CD4-positive, alpha-beta T cell (primary cell): ENCODE data around the gene SSBP4. TPM values are rescaled to one million over a fixed set of nuclear protein-coding genes. Genes with fewer than 3 reads are reported as not detected.
A peak's percentile ranks its signal among the peaks of the same experiment; 100 is the strongest.

Source experiments
- ATAC-seq: fragments of 200-7000 bp; cut with Tn5 transposase; one replicate; pipeline ENCODE4 v1.10.0; 2022; ENCODE audit warnings: mild to moderate bottlenecking; ENCODE audit not compliant: poor library complexity
- CTCF ChIA-PET: fragments of 350-600 bp; sonication (Branson Sonifier 250); formaldehyde crosslinking; loops from one replicate; lab custom pipeline; 2021; ENCODE audit warnings: antibody characterized with exemption, inconsistent platforms; lab: Charles Lee
- POLR2A ChIA-PET: fragments of 350-600 bp; sonication (Branson Sonifier 250); formaldehyde crosslinking; loops from one replicate; lab custom pipeline; 2021; ENCODE audit warnings: antibody characterized with exemption, inconsistent platforms; lab: Charles Lee
- DNase-seq, 14 experiments: peaks; one replicate each; pipeline ENCODE4 v3.0.0-alpha.2; 2013 to 2020; ENCODE audit warnings: mixed read lengths in 2 of 14
- H3K27ac ChIP-seq, 2 donors: one replicate each; pipeline versions ENCODE4 v1.5.1 to v1.7.0; 2013; ENCODE audit warnings: low read length in 2 of 2, low read depth in 1 of 2, mild to moderate bottlenecking in 1 of 2
- H3K27me3 ChIP-seq, 2 experiments: 1 replicate in 1 of 2; 2 replicates in 1 of 2; pipeline versions ENCODE4 v1.6.1 to v1.7.0; 2013; ENCODE audit warnings: low read length in 2 of 2, control low read depth in 1 of 2, mild to moderate bottlenecking in 1 of 2, moderate library complexity in 1 of 2; ENCODE audit not compliant: insufficient read depth in 2 of 2, control insufficient read depth in 1 of 2
- H3K36me3 ChIP-seq: one replicate; pipeline ENCODE4 v1.6.1; 2013; ENCODE audit warnings: low read length, control low read depth; ENCODE audit not compliant: insufficient read depth
- H3K4me1 ChIP-seq: one replicate; pipeline ENCODE4 v1.6.1; 2013; ENCODE audit warnings: low read length, control low read depth; ENCODE audit not compliant: insufficient read depth
- H3K4me3 ChIP-seq: one replicate; pipeline ENCODE4 v1.5.1; 2013; ENCODE audit warnings: mild to moderate bottlenecking, low read length, moderate library complexity
- H3K9me3 ChIP-seq, 2 experiments: 1 replicate in 1 of 2; 2 replicates in 1 of 2; pipeline versions ENCODE4 v1.6.1 to v1.7.0; 2013; ENCODE audit warnings: low read length in 2 of 2, mild to moderate bottlenecking in 2 of 2, control low read depth in 1 of 2, moderate library complexity in 1 of 2; ENCODE audit not compliant: control insufficient read depth in 1 of 2, insufficient read depth in 1 of 2
- H3K27ac Mint-ChIP-seq: one replicate; pipeline ENCODE4 v1.8.0; 2020; ENCODE audit warnings: mixed read lengths
- H3K27me3 Mint-ChIP-seq: one replicate; pipeline ENCODE4 v1.8.0; 2021; ENCODE audit warnings: mixed read lengths
- H3K36me3 Mint-ChIP-seq: one replicate; pipeline ENCODE4 v1.8.0; 2021; ENCODE audit warnings: low read depth, mixed read lengths
- H3K4me1 Mint-ChIP-seq: one replicate; pipeline ENCODE4 v1.8.0; 2021; ENCODE audit warnings: low read depth, mixed read lengths
- H3K4me3 Mint-ChIP-seq: one replicate; pipeline ENCODE4 v1.8.0; 2020; ENCODE audit warnings: mild to moderate bottlenecking, mixed read lengths
- H3K9me3 Mint-ChIP-seq: one replicate; pipeline ENCODE4 v1.8.0; 2020; ENCODE audit warnings: mixed read lengths
- intact Hi-C, 2 experiments: fragments of 100-400 bp; cut with DNase I in 1 of 2; cut with micrococcal nuclease in 1 of 2; formaldehyde crosslinking; loops; one replicate each; pipeline versions ENCODE4 v1.15.1 to v1.9.0; 2023 to 2025; cut with DNase I, micrococcal nuclease
- total RNA-seq, 174 experiments: library from RNA in 2 of 174; stranded (reverse) in 2 of 174; gene quantifications; one replicate each; pipeline ENCODE4 v1.2.3 and lab custom pipeline; 2021 to 2026
- TF ChIP-seq, protein P1 (sequence below): fragments of 200-600 bp; IDR thresholded peaks from one replicate; pipeline ENCODE4 v1.8.0; 2022; ENCODE audit warnings: antibody characterized with exemption, mild to moderate bottlenecking

SSBP4 gene
- total RNA-seq, 2 experiments from 2014 or later, result 44.0 to 50.9 TPM

DNA sequence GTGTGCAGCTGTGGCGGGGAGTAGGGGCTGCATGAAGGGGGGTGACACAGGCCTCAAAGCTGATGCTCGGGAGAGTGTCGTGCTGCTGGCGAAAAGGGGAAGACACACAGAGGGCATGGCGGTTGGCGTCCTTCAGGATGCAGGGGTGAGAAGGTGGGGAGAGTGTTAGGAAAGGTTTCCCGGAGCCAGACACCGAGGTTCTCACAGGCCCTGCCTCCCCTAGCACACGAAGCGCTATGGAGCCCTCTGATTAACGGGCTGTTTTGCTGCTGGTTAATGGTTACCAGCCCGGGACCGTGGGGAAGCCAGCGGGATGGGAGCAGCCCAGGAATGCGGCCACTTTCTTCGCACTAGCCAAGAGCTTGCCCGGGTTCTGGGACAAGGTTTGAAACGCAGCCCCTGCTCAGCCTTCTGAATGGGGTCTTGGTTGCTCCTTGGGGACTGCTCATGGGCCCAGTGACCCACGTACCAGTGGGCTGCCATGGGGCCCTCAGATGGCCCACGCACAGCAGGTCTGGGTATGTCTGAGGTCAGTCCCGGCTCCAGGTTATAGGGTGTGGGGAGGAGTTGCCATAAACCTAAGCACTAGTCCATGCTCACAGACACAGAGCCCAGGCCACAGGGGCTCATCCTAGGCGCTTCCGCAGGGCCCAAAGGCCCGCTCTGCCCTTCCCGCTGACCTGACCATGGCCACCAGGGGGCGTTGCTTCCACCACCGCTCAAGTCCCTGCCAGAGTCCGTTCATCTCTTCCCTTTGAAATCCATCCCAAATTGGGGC, 50.1 kb downstream of the SSBP4 start:
- H3K36me3 Mint-ChIP-seq, result peaks cover 35% of the 10 kb centered on the region
- CTCF ChIA-PET, result interaction anchor here (0.8 to 3.2 kb wide), 4 partner anchors 18 to 51 kb away, joined by 3 to 13 read pairs (median 3); no protein-coding TSS in a partner anchor
- Histone ChIP-seq H3K4me1 (peaks cover 53% of the 10 kb centered on the region), H3K27me3 (no peaks in the 10 kb centered on the region), H3K27ac (no peak overlapping the region), H3K4me3 (no peak overlapping the region), H3K36me3 (peaks cover 56% of the 10 kb centered on the region), H3K9me3 (no peaks in the 10 kb centered on the region)
- TF ChIP-seq, protein P1, sequence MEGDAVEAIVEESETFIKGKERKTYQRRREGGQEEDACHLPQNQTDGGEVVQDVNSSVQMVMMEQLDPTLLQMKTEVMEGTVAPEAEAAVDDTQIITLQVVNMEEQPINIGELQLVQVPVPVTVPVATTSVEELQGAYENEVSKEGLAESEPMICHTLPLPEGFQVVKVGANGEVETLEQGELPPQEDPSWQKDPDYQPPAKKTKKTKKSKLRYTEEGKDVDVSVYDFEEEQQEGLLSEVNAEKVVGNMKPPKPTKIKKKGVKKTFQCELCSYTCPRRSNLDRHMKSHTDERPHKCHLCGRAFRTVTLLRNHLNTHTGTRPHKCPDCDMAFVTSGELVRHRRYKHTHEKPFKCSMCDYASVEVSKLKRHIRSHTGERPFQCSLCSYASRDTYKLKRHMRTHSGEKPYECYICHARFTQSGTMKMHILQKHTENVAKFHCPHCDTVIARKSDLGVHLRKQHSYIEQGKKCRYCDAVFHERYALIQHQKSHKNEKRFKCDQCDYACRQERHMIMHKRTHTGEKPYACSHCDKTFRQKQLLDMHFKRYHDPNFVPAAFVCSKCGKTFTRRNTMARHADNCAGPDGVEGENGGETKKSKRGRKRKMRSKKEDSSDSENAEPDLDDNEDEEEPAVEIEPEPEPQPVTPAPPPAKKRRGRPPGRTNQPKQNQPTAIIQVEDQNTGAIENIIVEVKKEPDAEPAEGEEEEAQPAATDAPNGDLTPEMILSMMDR, result peak; percentile 63
- no peak overlapping the region for H3K4me3 Mint-ChIP-seq
- H3K9me3 Mint-ChIP-seq, result no peaks in the 10 kb centered on the region
- POLR2A ChIA-PET, result no interaction called here
- DNase-seq (peak; percentile 42 to 82 (median 56)), ATAC-seq (peak; percentile 68)
- H3K4me1 Mint-ChIP-seq, result peaks cover 10% of the 10 kb centered on the region
- no peaks in the 10 kb centered on the region for H3K27me3 Mint-ChIP-seq
- no peak overlapping the region for H3K27ac Mint-ChIP-seq
- intact Hi-C loops, result loop anchor here (5.0 kb wide), 3 partner anchors 208 to 398 kb away; no protein-coding TSS in a partner anchor

DNA sequence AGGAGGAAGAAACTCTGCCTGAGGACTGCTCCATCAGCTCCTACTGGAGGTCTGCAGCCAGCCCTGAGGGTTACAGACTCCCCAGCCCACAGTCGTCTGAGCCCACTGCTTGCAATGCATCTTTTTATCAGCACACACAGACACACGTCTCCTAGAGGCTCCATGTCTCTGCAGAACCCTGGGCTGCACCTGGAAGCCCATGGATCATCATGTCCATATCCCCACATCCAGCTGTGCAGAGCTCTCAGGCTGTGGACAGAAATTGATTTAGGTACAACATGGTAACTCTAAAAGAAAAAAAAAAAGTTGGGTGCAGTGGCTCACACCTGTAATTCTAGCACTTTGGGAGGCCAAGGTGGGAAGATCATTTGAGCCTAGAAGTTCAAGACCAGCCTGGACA, 51.6 kb downstream of the SSBP4 start:
- peaks cover 21% of the 10 kb centered on the region for H3K4me1 Mint-ChIP-seq
- no peak overlapping the region for H3K27ac Mint-ChIP-seq
- Histone ChIP-seq H3K4me1 (peaks cover 69% of the 10 kb centered on the region), H3K9me3 (no peaks in the 10 kb centered on the region), H3K27me3 (no peaks in the 10 kb centered on the region), H3K4me3 (no peak overlapping the region), H3K36me3 (peaks cover 44% of the 10 kb centered on the region), H3K27ac (no peak overlapping the region)
- peaks cover 22% of the 10 kb centered on the region for H3K36me3 Mint-ChIP-seq
- H3K4me3 Mint-ChIP-seq, result no peak overlapping the region
- ChIA-PET POLR2A (no interaction called here), CTCF (interaction anchor here (1.8 to 3.2 kb wide), 2 partner anchors 49 to 101 kb away, joined by 6 to 13 read pairs; partner anchors contain the start of gene UBA52)
- intact Hi-C loops, result loop anchor here (5.0 kb wide), 3 partner anchors 37 to 102 kb away; partner anchors contain the start of gene UBA52 (in 1 of the 2)
- TF ChIP-seq, protein P1, result no peak
- no peak for ATAC-seq
- no peaks in the 10 kb centered on the region for H3K27me3 Mint-ChIP-seq
- DNase-seq, result no peak
- H3K9me3 Mint-ChIP-seq, result no peaks in the 10 kb centered on the region

DNA sequence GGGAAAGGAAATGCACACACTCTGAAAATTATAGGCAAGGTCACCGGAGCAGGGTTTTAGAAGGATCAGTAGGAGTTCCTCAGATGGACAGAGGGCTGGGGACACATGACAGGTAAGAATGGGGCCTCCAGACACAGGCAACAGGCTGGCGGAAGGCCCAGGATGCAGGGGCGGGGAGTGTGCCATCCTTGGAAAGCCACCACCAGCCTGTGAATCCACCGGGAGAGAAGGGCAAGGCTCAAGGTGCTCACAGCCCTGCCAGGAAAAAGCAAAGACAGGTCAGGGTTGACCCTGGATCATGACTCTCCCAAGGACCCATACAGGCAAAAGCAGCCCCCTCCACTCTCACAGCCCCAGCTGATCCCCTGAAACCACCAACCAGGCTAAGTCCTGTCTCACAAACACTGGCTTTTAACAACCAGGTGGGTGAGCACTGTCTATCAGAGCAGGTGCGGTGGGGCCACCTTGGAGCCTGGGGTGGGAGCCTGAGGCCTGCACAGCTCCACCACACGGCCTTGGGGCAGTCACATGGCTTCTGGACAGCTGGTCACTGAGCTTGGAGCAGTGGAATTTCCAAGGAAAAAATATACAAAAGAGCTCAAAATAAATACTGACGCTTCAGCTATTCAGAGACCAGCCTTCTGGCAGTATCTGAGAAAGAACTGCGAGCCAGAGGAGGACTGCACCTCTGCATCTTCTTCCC, 54.0 kb downstream of the SSBP4 start:
- ATAC-seq, result no peak
- no peak for DNase-seq
- no peak overlapping the region for H3K27ac ChIP-seq
- peaks cover 42% of the 10 kb centered on the region for H3K36me3 ChIP-seq
- H3K4me3 Mint-ChIP-seq, result no peak overlapping the region
- intact Hi-C loops, result loop anchor here (5.0 kb wide), 3 partner anchors 34 to 99 kb away; partner anchors contain the start of gene UBA52 (in 1 of the 2)
- CTCF ChIA-PET, result no interaction called here
- TF ChIP-seq, protein P1, result no peak
- H3K4me1 ChIP-seq, result peaks cover 79% of the 10 kb centered on the region
- H3K4me1 Mint-ChIP-seq, result peaks cover 36% of the 10 kb centered on the region
- peaks cover 22% of the 10 kb centered on the region for H3K36me3 Mint-ChIP-seq
- H3K27me3 ChIP-seq, result no peaks in the 10 kb centered on the region
- H3K27me3 Mint-ChIP-seq, result no peaks in the 10 kb centered on the region
- no peaks in the 10 kb centered on the region for H3K9me3 Mint-ChIP-seq
- peak overlapping the region; percentile 39 for H3K27ac Mint-ChIP-seq
- H3K4me3 ChIP-seq, result no peak overlapping the region
- POLR2A ChIA-PET, result no interaction called here
- no peaks in the 10 kb centered on the region for H3K9me3 ChIP-seq
